HEK293T (cell line): ENCODE data around the gene TRIM31.

Experiments
- ARNT ChIP-seq: fragments of 450-650 bp; IDR thresholded peaks from 2 replicates; pipeline ENCODE4 v1.6.1; 2017; ENCODE audit warnings: mild to moderate bottlenecking
- BHLHE40 ChIP-seq: fragments of 450-650 bp; IDR thresholded peaks from 2 replicates; pipeline ENCODE4 v1.6.1; 2016; ENCODE audit warnings: mild to moderate bottlenecking, moderate library complexity, borderline replicate concordance
- CTBP1 ChIP-seq: fragments of 450-650 bp; IDR thresholded peaks from 2 replicates; pipeline ENCODE4 v1.6.1; 2016; ENCODE audit warnings: borderline replicate concordance
- ELF4 ChIP-seq: fragments of 450-650 bp; IDR thresholded peaks from 2 replicates; pipeline ENCODE4 v1.6.1; 2017; ENCODE audit warnings: antibody characterized with exemption
- FOXA1 ChIP-seq: fragments of 450-650 bp; IDR thresholded peaks from 2 replicates; pipeline ENCODE4 v1.6.1; 2016; ENCODE audit warnings: mild to moderate bottlenecking
- FOXK2 ChIP-seq: fragments of 450-650 bp; IDR thresholded peaks from 2 replicates; pipeline ENCODE4 v1.6.1; 2016; ENCODE audit warnings: mild to moderate bottlenecking
- FOXM1 ChIP-seq: fragments of 450-650 bp; IDR thresholded peaks from 2 replicates; pipeline ENCODE4 v1.6.1; 2017; ENCODE audit warnings: mild to moderate bottlenecking, borderline replicate concordance
- SP1 ChIP-seq: fragments of 450-650 bp; IDR thresholded peaks from 2 replicates; pipeline ENCODE4 v1.6.1; 2017
- TARDBP ChIP-seq: fragments of 450-650 bp; IDR thresholded peaks from 2 replicates; pipeline ENCODE4 v1.6.1; 2016
- TF ChIP-seq, protein P1 (sequence below): fragments of 450-650 bp; IDR thresholded peaks from 2 replicates; pipeline ENCODE4 v1.6.1; 2016

DNA sequence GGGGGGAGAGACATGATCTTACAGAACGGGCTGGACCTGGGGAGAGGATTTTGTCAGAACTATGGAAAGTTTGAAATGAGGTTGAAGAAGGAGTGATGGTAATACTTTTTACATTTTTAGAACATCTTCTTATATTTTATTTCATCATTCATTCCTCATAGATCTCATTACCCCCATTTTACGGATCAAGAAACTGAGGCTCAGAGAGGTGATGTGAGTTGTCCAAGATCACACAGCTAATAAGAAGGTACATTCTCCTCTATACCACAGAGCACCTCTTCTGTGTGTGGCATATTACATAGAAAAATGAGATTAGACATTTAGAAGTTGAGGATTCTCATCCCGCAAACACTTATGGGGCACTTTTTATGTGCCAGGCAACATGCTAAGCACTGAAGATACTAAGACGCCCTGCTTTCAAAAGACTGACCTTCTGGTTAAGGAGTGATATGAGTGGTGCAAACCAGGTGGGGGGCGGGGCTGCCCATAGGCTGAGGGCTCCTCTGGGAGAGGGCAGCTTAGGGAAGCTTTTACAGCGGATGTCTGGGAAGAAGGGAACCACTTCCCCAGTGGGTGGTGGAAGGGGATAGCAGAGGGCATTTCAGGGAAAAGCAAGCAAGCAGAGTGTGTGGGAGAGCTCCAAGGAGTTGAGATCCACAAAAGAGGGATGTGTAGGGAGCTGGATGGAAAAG, 19.9 kb downstream of the TRIM31 start:
- TF ChIP-seq FOXM1 (no peak), FOXK2 (no peak), ARNT (no peak), BHLHE40 (no peak), TARDBP (no peak), ELF4 (no peak), SP1 (no peak), FOXA1 (no peak), CTBP1 (no peak)
- TF ChIP-seq, protein P1, sequence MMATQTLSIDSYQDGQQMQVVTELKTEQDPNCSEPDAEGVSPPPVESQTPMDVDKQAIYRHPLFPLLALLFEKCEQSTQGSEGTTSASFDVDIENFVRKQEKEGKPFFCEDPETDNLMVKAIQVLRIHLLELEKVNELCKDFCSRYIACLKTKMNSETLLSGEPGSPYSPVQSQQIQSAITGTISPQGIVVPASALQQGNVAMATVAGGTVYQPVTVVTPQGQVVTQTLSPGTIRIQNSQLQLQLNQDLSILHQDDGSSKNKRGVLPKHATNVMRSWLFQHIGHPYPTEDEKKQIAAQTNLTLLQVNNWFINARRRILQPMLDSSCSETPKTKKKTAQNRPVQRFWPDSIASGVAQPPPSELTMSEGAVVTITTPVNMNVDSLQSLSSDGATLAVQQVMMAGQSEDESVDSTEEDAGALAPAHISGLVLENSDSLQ: no peak
